K562 (cell line): ENCODE measurements around the gene GALNT7. TPM values are rescaled to one million over a fixed set of nuclear protein-coding genes. Genes with fewer than 3 reads are reported as not detected.

Experiments
- ATAC-seq: fragments of 200-7000 bp; cut with Tn5 transposase; 3 replicates; pipeline ENCODE4 v1.9.1; 2020; ENCODE audit warnings: moderate library complexity
- BruUV-seq: library from RNA; stranded (reverse); fragments of 400-500 nt; replicated peaks from 2 replicates; lab custom pipeline; 2021; lab: Mats Ljungman, UMichigan
- CTCF ChIA-PET: fragments of 300-600 bp; formaldehyde crosslinking; extraction: SDS; loops from one replicate; lab custom pipeline; 2021; ENCODE audit warnings: low intra/inter-chr PET ratio; lab: Yijun Ruan, JAX
- POLR2A ChIA-PET: fragments of 300-600, 350-650 bp; sonication (Branson Sonifier 250); formaldehyde crosslinking; extraction: SDS; loops from one replicate; lab custom pipeline; 2021; ENCODE audit warnings: antibody characterized with exemption, inconsistent platforms; lab: Yijun Ruan, JAX
- DNase-seq, 4 experiments: peaks; one replicate each; pipeline versions ENCODE4 v3.0.0 to v3.0.0-alpha.2; 2011 to 2018; ENCODE audit warnings: low spot score in 3 of 4, mixed read lengths in 3 of 4; ENCODE audit errors: extremely low read depth in 1 of 4
- FAIRE-seq: peaks from 2 replicates; lab custom pipeline; 2011; peaks lifted over from hg19 to GRCh38; lab: Jason Lieb, UNC
- H2AFZ ChIP-seq: 2 replicates; pipeline ENCODE4 v1.6.0; 2011; ENCODE audit warnings: low read depth, low read length, control low read depth, inconsistent platforms
- H3K27ac ChIP-seq: fragments of 200-600 bp; 3 replicates; pipeline ENCODE4 v1.8.0; 2011; ENCODE audit warnings: low read depth, mild to moderate bottlenecking, control low read depth, inconsistent platforms, low read length, moderate library complexity, mixed read lengths; ENCODE audit errors: extremely low read depth
- H3K27me3 ChIP-seq, 2 experiments: fragments of 300-600 bp in 1 of 2; 2 replicates in 1 of 2; 3 replicates in 1 of 2; pipeline versions ENCODE4 v1.6.0 to v1.8.0; 2011; ENCODE audit warnings: inconsistent platforms in 2 of 2, low read length in 2 of 2, mild to moderate bottlenecking in 1 of 2, mixed read lengths in 1 of 2, moderate library complexity in 1 of 2; ENCODE audit not compliant: control insufficient read depth in 2 of 2, insufficient read depth in 2 of 2
- H3K36me3 ChIP-seq: fragments of 300-600 bp; 3 replicates; pipeline ENCODE4 v1.8.0; 2011; ENCODE audit warnings: mild to moderate bottlenecking, low read length, inconsistent platforms; ENCODE audit not compliant: control insufficient read depth, insufficient read depth
- H3K4me1 ChIP-seq, 2 experiments: fragments of 200-600 bp in 1 of 2; replicated peaks in 1 of 2; 2 replicates in 1 of 2; 3 replicates in 1 of 2; pipeline versions ENCODE4 v1.5.1 to v1.8.0; 2011; ENCODE audit warnings: inconsistent platforms in 2 of 2, low read length in 2 of 2, mild to moderate bottlenecking in 1 of 2, mixed read lengths in 1 of 2, moderate library complexity in 1 of 2; ENCODE audit not compliant: control insufficient read depth in 2 of 2, insufficient read depth in 2 of 2
- H3K4me2 ChIP-seq: 2 replicates; pipeline ENCODE4 v1.6.1; 2011; ENCODE audit warnings: low read length, control low read depth, inconsistent platforms, mixed read lengths; ENCODE audit not compliant: insufficient read depth
- H3K4me3 ChIP-seq: fragments of 200-600 bp; sonication (generic), shearing (Covaris generic); 2 replicates; pipeline ENCODE4 v1.5.1; 2016; ENCODE audit warnings: control low read depth, inconsistent platforms
- H3K79me2 ChIP-seq: fragments of 200-600 bp; 3 replicates; pipeline ENCODE4 v1.8.0; 2011; ENCODE audit warnings: low read length, inconsistent platforms; ENCODE audit not compliant: control insufficient read depth, insufficient read depth
- H3K9ac ChIP-seq, 2 experiments: 2 replicates each; pipeline versions ENCODE4 v1.6.0 to v1.6.1; 2011; ENCODE audit warnings: low read depth in 2 of 2, low read length in 2 of 2, control low read depth in 1 of 2, inconsistent platforms in 1 of 2, mild to moderate bottlenecking in 1 of 2, mixed read lengths in 1 of 2; ENCODE audit not compliant: insufficient read depth in 1 of 2
- H3K9me1 ChIP-seq: one replicate; pipeline ENCODE4 v1.6.0; 2011; ENCODE audit warnings: inconsistent platforms, mild to moderate bottlenecking, low read length, moderate library complexity; ENCODE audit not compliant: control insufficient read depth, insufficient read depth
- H3K9me3 ChIP-seq: replicated peaks from 2 replicates; pipeline ENCODE4 v1.5.1; 2011; ENCODE audit warnings: low read depth, low read length, inconsistent platforms; ENCODE audit not compliant: control insufficient read depth, insufficient read depth
- H4K20me1 ChIP-seq: replicated peaks from 2 replicates; pipeline ENCODE4 v1.6.1; 2011; ENCODE audit warnings: low read length, inconsistent platforms, mixed read lengths; ENCODE audit not compliant: control insufficient read depth, insufficient read depth
- BCOR ChIP-seq: fragments of 450-650 bp; IDR thresholded peaks from 2 replicates; pipeline ENCODE4 v1.6.1; 2016
- BRCA1 ChIP-seq, 2 experiments: fragments of 450-650 bp in 1 of 2; sonication (generic) in 1 of 2; formaldehyde crosslinking in 1 of 2; IDR thresholded peaks; 2 replicates each; pipeline versions ENCODE4 v1.5.0 to v1.6.1; 2017 to 2020; ENCODE audit warnings: mild to moderate bottlenecking in 1 of 2, missing genetic modification reagents in 1 of 2
- E2F3 ChIP-seq: fragments of 250-450 bp; sonication (Bioruptor Pico); IDR thresholded peaks from 2 replicates; pipeline ENCODE4 v1.4.0; 2020; ENCODE audit warnings: mild to moderate bottlenecking
- HDAC1 ChIP-seq, 2 experiments: fragments of 450-650 bp; IDR thresholded peaks; 2 replicates each; pipeline ENCODE4 v1.6.1; 2016 to 2017; ENCODE audit warnings: inconsistent platforms in 1 of 2, mild to moderate bottlenecking in 1 of 2, moderate library complexity in 1 of 2
- HDAC8 ChIP-seq: fragments of 450-650 bp; IDR thresholded peaks from 2 replicates; pipeline ENCODE4 v1.6.1; 2016; ENCODE audit warnings: mild to moderate bottlenecking, missing genetic modification characterization, moderate library complexity, missing compliant biosample characterization
- HNRNPH1 ChIP-seq: fragments of 200-400 bp; formaldehyde crosslinking; optimal IDR thresholded peaks from 2 replicates; pipeline ENCODE3; 2017; ENCODE audit warnings: low read depth, mild to moderate bottlenecking, low read length, moderate library complexity
- MAFF ChIP-seq: IDR thresholded peaks from 2 replicates; pipeline ENCODE4 v1.6.1; 2012; ENCODE audit warnings: low read length, improper control_type of control experiment
- MYBL2 ChIP-seq, 2 experiments: fragments of 450-650 bp in 1 of 2; sonication (generic) in 1 of 2; formaldehyde crosslinking in 1 of 2; IDR thresholded peaks; 2 replicates each; pipeline versions ENCODE4 v1.6.1 to v1.8.1; 2017 to 2022; ENCODE audit warnings: borderline replicate concordance in 1 of 2, inconsistent platforms in 1 of 2, low read depth in 1 of 2, mild to moderate bottlenecking in 1 of 2, missing genetic modification reagents in 1 of 2, moderate library complexity in 1 of 2
- NUFIP1 ChIP-seq: fragments of 450-650 bp; IDR thresholded peaks from 2 replicates; pipeline ENCODE4 v1.6.1; 2018; ENCODE audit not compliant: partially characterized antibody
- POLR3A ChIP-seq: IDR thresholded peaks from 2 replicates; pipeline ENCODE4 v1.6.1; 2011; ENCODE audit warnings: borderline replicate concordance, mild to moderate bottlenecking, moderate library complexity; ENCODE audit not compliant: insufficient read length, insufficient read depth; ENCODE audit errors: extremely low read depth
- PRPF4 ChIP-seq: fragments of 200-400 bp; formaldehyde crosslinking; IDR thresholded peaks from one replicate; pipeline ENCODE4 v1.6.1; 2017; ENCODE audit warnings: low read length, low read depth, mild to moderate bottlenecking; ENCODE audit not compliant: insufficient read depth, poor library complexity, severe bottlenecking
- RBM15 ChIP-seq: fragments of 200-400 bp; formaldehyde crosslinking; IDR thresholded peaks from 2 replicates; pipeline ENCODE4 v1.6.1; 2018; ENCODE audit warnings: mild to moderate bottlenecking, low read length, moderate library complexity; ENCODE audit not compliant: insufficient read depth
- SREBF1 ChIP-seq: fragments of 150-350 bp; IDR thresholded peaks from 2 replicates; pipeline ENCODE4 v1.6.1; 2014; ENCODE audit warnings: antibody characterized with exemption, low read depth, low read length, borderline replicate concordance
- ZNF121 ChIP-seq: sonication (generic); formaldehyde crosslinking; conservative IDR thresholded peaks from 2 replicates; pipeline ENCODE4 v1.8.0; 2022; ENCODE audit warnings: missing genetic modification reagents
- ZNF655 ChIP-seq: fragments of 250-450 bp; sonication (Bioruptor Pico); IDR thresholded peaks from 2 replicates; pipeline ENCODE4 v1.5.0; 2021
- WGBS: fragments of 100-300 bp; shearing (Covaris generic); methylation state at CpG from one replicate; pipeline ENCODE4 v1.1.6; 2016; ENCODE audit warnings: low coverage, mixed read lengths; ENCODE audit not compliant: insufficient coverage; ENCODE audit errors: missing lambda C conversion rate; 5-methylcytosine and 5-hydroxymethylcytosine counted together
- in situ Hi-C: fragments of 300-500 bp; cut with MboI; formaldehyde crosslinking; loops from 4 replicates; pipeline ENCODE4 v1.15.0; 2018; ENCODE audit warnings: inconsistent platforms, mixed read lengths
- intact Hi-C: fragments of 100-400 bp; cut with micrococcal nuclease; formaldehyde crosslinking; loops from 2 replicates; pipeline ENCODE4 v1.14.2; 2022
- polyA plus RNA-seq, 8 experiments: library from polyadenylated mRNA; depleted of rRNA in 4 of 8; stranded (reverse) in 5 of 8; unstranded in 3 of 8; fragments of >200 nt; fragmentation: Nextera tagmentation in 2 of 8; fragmentation: Illumina TruSeq in 1 of 8; extraction: Ambion mirVana in 2 of 8; extraction: Trizol in 1 of 8; gene quantifications; 2 replicates each; pipeline versions ENCODE4 v1.2.1 to v1.2.3, GENCODE V29; 2011 to 2014; ENCODE audit warnings: inconsistent platforms in 1 of 8, missing spikeins in 1 of 8
- total RNA-seq, 7 experiments: library from RNA; depleted of rRNA in 6 of 7; stranded (reverse); fragments of >200 nt in 6 of 7; fragmentation: Illumina TruSeq in 2 of 7; extraction: Trizol in 2 of 7; gene quantifications; 2 replicates each; pipeline versions ENCODE4 v1.2.1 to v1.2.3, GENCODE V29; 2011 to 2021; ENCODE audit warnings: low replicate concordance in 1 of 7

GALNT7 gene
- total and polyA plus RNA-seq, 9 of the 15 experiments (the other 6 are each of a cell fraction or from before 2014, with no cell fraction given): 16.7 to 38.7 (median 31.1) TPM

- TF ChIP-seq ZNF655 (no peak), ZNF121 (peak; percentile 93), PRPF4 (no peak), HNRNPH1 (no peak), BCOR (0 out of 2 replicates have a peak, but pooled peaks have one; percentile 24), BRCA1 (IDR thresholded peaks at IDR 0.05) (no peak), BRCA1 (CRISPR knock-in tag; IDR thresholded peaks at IDR 0.05) (no peak)
Observed at GRCh38 chr4:173135241-173135847, 33.3 kb upstream of the GALNT7 start (continued).

- Histone ChIP-seq H3K9me3 (no peaks in the 10 kb centered on the region), H3K4me1 (no peaks in the 10 kb centered on the region), H2AFZ (no peak overlapping the region), H3K9ac (no peak overlapping the region), H3K27ac (no peak overlapping the region), H3K4me3 (no peak overlapping the region), H3K27me3 (no peaks in the 10 kb centered on the region), H3K36me3 (no peaks in the 10 kb centered on the region), H4K20me1 (no peaks in the 10 kb centered on the region), H3K9me1 (no peaks in the 10 kb centered on the region), H3K4me2 (no peak overlapping the region), H3K79me2 (no peaks in the 10 kb centered on the region)
- TF ChIP-seq E2F3 (CRISPR knock-in tag): no peak
- TF ChIP-seq POLR3A: no peak
- TF ChIP-seq HDAC8 (tag): no peak
- TF ChIP-seq ZNF655: no peak
- no peak for TF ChIP-seq MAFF
- TF ChIP-seq SREBF1: no peak
- TF ChIP-seq HDAC1 (IDR thresholded peaks at IDR 0.05): no peak
- no peak for TF ChIP-seq NUFIP1
- TF ChIP-seq RBM15: no peak
- TF ChIP-seq MYBL2 (IDR thresholded peaks at IDR 0.05; ENCODE audit: low read depth): no peak
- TF ChIP-seq MYBL2 (CRISPR knock-in tag; IDR thresholded peaks at IDR 0.05; ENCODE audit: borderline replicate concordance): no peak
- intact Hi-C loops: no loop called here
- ChIA-PET POLR2A (no interaction called here), CTCF (no interaction called here)
- in situ Hi-C loops: no loop called here
- no peak for DNase-seq
- no peak for FAIRE-seq
- no TSS peak for BruUV-seq
- 12% methylated on average over 1 of the region's 1 CpG for WGBS
- no peak for ATAC-seq
Observed at GRCh38 chr4:173138624-173139023, 30.0 kb upstream of the GALNT7 start.
